NCI-H146 treated with DMSO at 0.1 percent for 48 hours (cell line): ENCODE measurements around the gene GBA2.

Experiments
- DNase-seq: peaks from one replicate; lab custom pipeline; 2025; ENCODE audit not compliant: unreplicated experiment; lab: John Stamatoyannopoulos, UW

GBA2 gene

GRCh38 chr9:35718721-35719511 lies 30.1 kb downstream of the GBA2 start:
- no peak for DNase-seq

DNA sequence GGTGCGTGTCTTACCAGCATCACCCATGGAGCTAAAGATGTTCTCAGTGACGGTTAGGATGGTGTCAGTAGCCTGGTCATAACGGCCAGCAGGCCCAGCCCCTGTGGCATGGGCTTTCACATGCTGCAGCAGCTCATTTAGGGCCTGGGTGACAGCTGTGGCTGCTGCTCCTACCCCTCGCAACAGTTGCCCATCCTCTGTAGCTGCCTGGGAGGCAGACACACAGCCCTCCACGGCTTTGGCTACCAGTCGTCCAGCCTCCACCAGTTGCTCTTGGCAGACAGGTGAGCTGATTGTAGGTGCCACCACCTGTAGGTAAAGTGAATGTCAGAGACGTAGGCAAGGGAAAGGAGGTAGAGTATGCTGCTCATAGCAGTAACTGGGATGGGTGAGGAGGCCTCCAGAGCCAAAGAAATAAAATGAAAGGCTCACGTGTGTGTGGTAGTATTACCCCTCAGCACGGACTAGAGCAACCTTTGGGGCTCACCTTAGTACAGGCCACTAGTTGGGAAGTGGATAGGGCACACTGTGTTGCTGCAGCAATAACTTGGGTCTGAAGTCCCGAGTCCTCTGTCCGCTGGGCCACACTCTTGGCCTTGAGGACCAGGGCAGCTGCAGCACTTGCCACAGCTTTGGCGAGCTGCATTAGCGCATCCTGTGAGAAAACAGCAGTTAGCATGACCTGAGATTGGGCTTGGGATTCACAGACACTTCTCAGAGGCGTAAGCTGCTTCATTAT lies 31.7 kb downstream of the GBA2 start:
- no peak for DNase-seq

DNA sequence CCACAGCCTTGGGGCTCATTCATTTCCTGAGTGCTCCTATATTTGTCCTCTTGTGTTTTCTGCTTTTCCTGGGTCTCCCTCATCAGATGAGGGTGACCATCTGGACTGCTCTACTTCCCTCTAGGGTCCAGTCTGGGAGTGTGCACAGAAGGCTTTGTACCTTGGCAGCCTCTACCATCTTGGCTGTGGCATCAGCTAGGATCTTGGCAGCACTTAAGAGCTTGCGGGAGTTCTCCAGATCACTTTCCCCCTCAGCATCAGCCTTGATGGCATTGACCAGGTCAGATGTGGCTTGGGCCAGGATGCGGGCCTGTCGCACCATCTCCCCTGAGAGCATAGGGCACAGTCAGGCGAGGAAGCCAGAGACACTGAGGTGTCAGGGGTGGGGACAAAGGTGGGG lies 32.8 kb downstream of the GBA2 start:
- DNase-seq: no peak

DNA sequence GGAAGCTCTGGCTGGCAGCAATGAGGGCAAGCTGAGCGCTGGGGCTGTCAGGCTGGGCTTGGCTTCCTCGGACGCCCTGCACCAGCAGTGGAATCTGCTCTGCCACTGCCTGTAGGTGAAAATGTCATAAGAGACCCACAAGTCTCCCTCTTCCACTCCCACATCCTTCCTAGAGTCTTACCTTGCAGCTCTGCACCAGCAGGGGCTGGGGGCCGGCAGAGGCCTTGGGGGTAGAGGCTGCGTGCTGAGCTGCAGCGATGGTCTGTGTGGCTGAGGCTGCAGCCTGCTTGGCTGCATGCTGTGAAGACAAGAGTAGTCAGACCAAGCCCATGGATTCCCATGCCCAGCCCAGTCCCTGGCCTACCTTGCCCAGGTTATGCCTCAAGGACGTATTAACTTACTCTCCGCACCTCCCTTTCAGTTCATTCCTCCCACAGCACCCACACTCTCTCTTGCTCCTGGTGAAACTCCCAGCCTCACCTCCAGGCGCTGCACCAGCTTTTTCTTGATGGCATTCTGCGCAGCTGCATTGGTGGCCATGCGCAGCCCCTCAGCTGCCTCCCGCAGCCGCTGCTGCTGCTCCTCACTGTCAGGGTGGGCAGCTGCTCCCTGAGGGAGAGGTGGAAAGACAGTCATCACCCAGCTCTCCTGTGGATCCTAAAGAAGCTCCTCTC lies 34.3 kb downstream of the GBA2 start:
- no peak for DNase-seq

GRCh38 chr9:35714123-35714522 lies 34.9 kb downstream of the GBA2 start:
- DNase-seq: no peak

DNA sequence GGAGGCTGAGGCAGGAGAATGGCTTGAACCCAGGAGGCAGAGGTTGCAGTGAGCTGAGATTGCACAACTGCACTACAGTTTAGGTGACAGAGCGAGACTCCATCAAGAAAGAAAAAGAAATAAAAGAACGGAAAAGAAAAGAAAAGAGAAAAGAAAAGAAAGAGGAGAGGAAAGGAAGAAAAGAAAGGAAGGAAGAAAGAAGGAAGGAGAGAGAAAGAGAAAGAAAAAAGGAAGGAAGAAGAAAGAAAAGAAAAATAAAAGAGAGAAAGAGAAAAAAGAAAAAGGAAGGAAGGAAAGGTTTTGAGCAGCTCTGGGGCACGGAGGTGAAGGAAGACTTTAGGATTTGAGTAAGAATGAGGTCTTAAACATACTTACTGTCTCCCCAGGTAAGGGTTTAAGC lies 35.5 kb downstream of the GBA2 start:
- DNase-seq: no peak

DNA sequence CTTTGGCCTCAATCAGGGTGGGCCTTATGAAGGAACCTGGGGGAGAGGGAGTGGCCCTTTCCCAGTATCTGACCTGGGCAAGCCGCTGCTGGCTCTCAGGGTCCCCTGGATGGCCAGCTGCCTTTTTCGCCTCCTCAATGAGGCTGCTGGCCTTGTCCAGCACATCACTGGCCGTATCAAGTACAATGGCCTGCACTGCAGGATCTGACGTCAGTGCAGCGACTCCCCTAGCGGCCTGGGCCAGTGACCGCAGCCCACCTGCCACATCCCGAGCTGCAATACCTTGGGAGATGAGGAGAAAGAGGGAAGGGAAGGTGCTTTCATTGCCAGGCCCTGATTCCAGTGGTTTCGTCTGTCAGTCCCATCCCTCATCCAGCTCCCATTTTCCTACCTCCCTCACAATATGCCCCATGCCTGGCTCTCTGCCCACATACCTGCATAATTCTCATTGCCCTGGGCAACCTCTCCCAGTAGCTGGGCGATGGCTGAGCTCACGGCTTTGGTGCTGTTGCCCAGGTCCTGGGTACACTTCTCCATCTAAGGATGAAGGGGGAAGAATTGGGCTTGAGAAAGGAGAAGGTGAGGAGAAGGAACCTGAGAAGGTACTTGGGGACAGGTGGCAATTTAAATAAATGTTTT lies 36.1 kb downstream of the GBA2 start:
- DNase-seq: no peak

DNA sequence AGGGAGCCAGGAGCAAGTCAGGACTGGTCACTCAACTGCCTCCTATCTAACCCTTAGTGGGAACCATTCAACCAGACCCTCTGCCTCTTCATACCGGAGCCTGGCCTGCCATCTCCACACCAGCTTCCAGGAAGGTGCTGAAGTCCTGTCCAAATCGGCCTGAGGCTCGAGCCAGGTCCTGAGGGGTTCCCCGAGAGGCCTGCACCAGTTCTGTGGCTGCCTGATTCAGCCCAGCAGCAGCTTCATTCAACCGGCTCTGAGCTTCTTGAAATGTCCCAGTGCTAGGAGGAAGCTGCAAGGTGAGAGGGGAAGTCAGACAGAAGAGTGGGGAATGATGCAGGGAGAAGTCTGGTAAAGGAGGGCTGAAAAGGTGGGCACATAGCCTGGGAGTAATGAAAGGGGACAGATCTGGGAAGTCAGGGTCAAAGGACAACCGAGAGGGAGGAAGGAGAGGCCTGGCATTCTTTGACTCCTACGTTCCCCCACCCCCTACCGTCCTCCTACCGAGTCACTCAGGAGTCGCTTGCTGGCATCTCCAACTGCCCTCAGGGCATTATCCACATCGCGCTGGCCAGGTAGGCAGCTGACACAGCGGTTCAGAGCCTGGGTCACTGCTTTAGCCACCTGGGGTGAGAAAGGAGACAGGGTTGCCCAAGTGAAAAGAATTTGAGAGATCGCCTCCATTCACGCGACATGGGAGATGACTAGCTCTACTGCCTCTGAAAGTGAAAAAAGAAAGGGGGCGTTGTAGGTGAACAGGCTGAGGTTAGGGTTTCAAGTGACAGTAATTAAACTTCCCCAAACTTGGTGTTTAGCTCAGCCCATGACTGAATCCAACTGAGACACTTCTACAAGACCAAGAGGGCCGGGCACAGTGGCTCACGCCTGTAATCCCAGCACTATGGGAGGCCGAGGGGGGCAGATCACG lies 37.3 kb downstream of the GBA2 start:
- DNase-seq: no peak

DNA sequence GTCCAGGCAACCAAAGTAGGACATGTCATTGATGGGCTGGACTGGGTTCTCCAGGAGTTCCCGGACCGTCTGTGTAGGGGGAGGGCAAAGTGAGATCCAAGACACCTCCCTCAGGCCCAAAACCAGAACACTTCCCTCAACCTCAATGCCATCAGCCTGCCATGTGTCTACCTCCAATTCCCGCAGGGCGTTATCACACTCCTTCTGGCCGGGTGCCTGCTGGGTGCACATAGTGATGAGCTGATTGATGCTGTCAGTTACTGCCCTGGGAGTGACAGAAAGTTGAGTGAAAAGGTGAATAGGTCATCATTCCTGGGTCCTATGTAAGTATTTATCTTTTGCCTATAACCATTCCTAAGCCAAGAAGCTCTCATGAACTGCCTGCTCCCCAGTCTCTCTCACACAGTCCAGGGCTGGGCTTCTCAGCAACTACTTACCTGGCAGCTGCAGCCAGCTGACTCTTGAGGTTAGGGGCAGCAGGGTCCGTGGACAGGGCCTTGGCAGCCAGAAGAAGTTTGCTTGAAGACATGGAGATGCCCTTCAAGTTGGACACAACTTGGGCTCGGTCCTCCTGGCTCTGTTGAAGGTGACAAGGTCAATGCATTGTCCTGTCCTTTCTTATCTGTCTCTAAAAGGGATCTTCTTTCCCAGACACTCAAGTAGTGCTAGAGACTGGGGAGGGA lies 38.1 kb downstream of the GBA2 start:
- DNase-seq: no peak

DNA sequence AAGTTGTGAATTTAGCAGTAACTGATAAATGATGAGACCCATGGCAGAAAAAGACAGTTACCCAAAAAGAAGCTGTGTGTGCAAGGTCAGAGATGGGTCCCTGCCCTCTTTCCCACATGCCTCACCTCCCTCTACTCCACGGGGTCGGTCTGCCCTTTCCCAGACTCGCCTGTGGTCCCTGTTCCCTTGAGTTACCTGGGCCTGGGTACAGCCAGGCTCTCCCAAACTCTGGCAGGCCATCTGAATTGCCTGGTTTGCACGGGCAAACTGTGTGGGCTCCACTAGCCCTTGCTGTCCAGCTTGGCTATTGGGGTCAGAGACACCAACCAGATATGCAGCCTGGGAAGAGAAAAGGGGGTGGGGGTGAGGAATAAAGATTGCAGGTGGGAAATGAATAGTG lies 40.9 kb downstream of the GBA2 start:
- DNase-seq: no peak

- no peak for DNase-seq
Observed at GRCh38 chr9:35706951-35707350, 42.1 kb downstream of the GBA2 start.

DNA sequence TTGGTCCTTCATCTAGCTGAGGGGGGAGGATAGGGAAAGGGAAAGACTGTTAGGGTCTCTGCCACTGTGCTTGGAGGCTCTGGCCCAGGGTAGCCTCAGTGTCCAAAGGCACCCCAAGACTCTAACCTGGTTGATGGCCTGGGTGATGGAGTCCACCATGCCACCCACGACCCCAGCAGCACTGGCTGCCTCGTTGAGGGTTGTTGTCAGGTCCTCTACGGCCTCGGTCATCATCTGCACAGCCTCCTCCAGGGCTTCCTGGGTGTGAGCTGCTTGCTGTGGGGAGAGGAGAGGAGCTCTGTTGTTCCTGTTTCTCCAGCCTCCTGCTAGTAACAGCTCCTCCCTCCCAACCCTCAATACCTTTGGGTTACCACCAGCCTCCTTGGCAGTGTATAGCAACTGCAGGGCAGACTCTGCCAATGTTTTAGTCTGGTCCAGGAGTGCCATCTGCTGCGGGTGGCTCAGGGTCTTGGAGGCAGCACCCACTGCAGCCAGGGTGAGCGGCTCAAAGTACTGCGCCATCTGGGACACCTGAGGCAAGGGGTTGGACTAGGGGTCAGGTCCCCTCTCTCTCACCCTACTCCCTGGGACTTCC lies 43.1 kb downstream of the GBA2 start:
- no peak for DNase-seq

DNA sequence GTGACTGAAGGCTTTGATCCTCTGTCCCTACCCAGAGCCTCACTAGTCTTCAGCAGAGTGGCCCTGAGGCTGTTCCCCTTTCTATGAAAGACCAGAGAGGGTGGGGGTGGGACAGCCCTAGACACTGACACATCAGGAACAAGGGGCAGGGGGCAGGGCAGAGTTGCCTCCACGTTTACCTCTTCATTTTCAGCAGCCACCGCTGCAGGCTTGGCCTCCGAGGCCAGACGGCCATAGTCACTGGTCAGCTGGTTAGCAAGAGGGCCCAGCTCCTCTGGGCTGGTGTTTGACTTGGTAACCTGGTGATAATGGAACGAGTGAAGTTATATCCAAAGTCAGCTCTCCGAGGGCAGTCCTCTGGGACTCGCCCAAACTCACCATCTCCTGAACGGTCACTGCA lies 43.7 kb downstream of the GBA2 start:
- DNase-seq: no peak

GRCh38 chr9:35703906-35704672 lies 44.9 kb downstream of the GBA2 start:
- DNase-seq: no peak

GRCh38 chr9:35702696-35703095 lies 46.3 kb downstream of the GBA2 start:
- DNase-seq: no peak

DNA sequence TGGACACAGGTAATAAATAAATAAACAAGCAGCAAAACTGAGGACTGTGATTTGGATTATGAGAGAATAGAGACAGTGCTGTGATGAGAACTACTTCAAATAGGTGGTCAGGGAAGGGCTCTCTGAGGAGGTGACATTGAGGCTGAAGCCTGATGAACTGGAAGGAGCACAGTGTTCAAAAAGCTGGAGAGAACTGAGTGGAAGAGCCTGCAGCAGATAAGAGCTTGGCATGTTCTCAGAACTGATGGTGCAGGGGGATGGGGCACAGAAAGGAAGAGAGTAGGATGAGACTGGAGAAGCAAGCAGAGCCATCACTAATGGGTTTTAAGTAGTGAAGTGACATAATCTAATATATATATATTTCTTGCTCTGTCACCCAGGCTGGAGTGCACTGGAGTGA lies 48.1 kb downstream of the GBA2 start:
- no peak for DNase-seq

DNA sequence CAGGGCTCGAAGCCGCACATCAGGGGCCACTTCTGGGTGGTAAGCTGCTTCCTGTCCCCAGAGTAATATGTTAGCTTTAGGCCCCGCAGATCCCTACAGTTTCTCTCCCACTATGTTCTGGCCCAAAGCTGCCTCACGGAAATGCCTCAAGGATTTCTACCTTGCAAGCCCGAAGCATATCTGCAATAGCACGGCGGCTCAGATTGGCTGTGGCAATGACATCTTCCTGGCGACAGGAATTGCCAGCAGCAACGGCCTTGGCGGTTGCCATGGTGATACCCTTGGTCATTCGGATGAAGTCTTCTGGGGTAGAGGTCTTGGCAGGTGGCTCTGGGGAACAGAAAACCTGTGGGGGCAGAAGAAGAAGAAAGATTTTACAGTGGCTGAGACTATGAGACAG lies 49.0 kb downstream of the GBA2 start:
- no peak for DNase-seq

DNA sequence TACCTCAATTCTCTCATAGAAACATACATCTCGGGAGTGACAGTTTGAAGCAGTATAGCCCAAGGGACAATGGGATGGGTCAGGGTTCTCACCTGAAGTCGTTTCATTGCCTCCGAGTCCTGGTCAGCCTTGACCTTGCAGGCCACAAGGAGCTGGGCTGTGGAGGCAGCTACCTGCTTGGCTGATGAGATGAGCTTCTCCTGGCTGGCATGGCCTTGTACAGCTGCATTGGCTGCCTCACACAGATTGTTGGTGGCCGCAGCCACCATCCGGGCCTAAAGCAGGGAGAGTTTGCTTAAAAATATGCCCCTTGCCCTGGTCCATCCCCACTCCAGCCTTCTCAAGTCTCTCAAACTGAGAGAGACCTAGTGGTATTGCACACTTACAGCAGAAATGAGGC lies 50.8 kb downstream of the GBA2 start:
- DNase-seq: no peak

GRCh38 chr9:35697486-35697885 lies 51.5 kb downstream of the GBA2 start:
- DNase-seq: no peak
